NB4 (cell line): Measurements from ENCODE around the gene PPP1R3A.

Source experiments
- CTCF ChIP-seq: IDR thresholded peaks from one replicate; pipeline ENCODE4 v1.5.1; 2012; ENCODE audit warnings: low read depth, low read length
- MAX ChIP-seq: IDR thresholded peaks from 2 replicates; pipeline ENCODE4 v1.6.1; 2011; ENCODE audit warnings: low read depth, low read length
- MYC ChIP-seq: IDR thresholded peaks from 2 replicates; pipeline ENCODE4 v1.6.1; 2011; ENCODE audit warnings: low read depth, low read length
- POLR2A ChIP-seq: IDR thresholded peaks from 2 replicates; pipeline ENCODE4 v1.6.1; 2011; ENCODE audit warnings: mild to moderate bottlenecking; ENCODE audit not compliant: insufficient read length; ENCODE audit errors: extremely low read depth

DNA sequence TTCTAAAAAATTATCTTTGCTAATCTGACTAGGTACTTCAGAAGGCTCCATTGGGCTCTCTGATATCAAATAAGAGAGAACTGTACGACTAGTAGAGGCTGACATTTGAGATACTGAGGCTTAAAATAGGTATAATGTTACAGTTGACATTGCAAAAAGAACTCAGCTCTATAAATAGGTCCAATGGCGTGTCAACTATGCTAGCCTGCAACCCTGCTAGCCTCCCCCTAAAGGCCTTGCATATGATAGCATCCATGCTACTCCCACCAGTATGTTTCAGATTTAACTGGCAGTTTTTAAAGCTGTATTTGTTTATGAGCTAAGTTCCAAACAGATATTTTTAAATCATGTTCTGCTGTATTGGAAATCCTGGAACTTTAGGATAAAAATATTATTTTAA, at the start of gene PPP1R3A:
- TF ChIP-seq POLR2A, result no peak
- no peak for TF ChIP-seq CTCF
- no peak for TF ChIP-seq MAX
- no peak for TF ChIP-seq MYC
